CD14-positive monocyte (primary cell): ENCODE results near the gene ZKSCAN4. TPM values are rescaled to one million over a fixed set of nuclear protein-coding genes. Genes with fewer than 3 reads are reported as not detected.

Experiments
- DNase-seq, 3 donors: peaks; one replicate each; pipeline ENCODE4 v3.0.0-alpha.2; 2011 to 2022
- H2AFZ ChIP-seq: 2 replicates; pipeline ENCODE4 v1.6.0; 2012; ENCODE audit warnings: mild to moderate bottlenecking, low read depth, low read length, inconsistent platforms; ENCODE audit not compliant: insufficient read depth, poor library complexity, severe bottlenecking
- H3K27ac ChIP-seq, 2 donors: 1 replicate in 1 of 2; 2 replicates in 1 of 2; pipeline ENCODE4 v1.5.1; 2012 to 2013; ENCODE audit warnings: low read length in 2 of 2, control low read depth in 1 of 2, inconsistent platforms in 1 of 2, low read depth in 1 of 2, mild to moderate bottlenecking in 1 of 2
- H3K27me3 ChIP-seq, 2 donors: one replicate each; pipeline versions ENCODE4 v1.6.0 to v1.6.1; 2011 to 2013; ENCODE audit warnings: low read length in 2 of 2; ENCODE audit not compliant: control insufficient read depth in 2 of 2, insufficient read depth in 2 of 2
- H3K36me3 ChIP-seq, 2 donors: replicated peaks in 1 of 2; 1 replicate in 1 of 2; 2 replicates in 1 of 2; pipeline versions ENCODE4 v1.5.1 to v1.6.1; 2012 to 2013; ENCODE audit warnings: low read length in 2 of 2, control low read depth in 1 of 2, inconsistent platforms in 1 of 2, mild to moderate bottlenecking in 1 of 2; ENCODE audit not compliant: insufficient read depth in 2 of 2, control insufficient read depth in 1 of 2
- H3K4me1 ChIP-seq, 2 donors: 1 replicate in 1 of 2; 2 replicates in 1 of 2; pipeline versions ENCODE4 v1.5.1 to v1.6.1; 2012 to 2013; ENCODE audit warnings: low read length in 2 of 2, control low read depth in 1 of 2, inconsistent platforms in 1 of 2, mild to moderate bottlenecking in 1 of 2, moderate library complexity in 1 of 2; ENCODE audit not compliant: insufficient read depth in 2 of 2, control insufficient read depth in 1 of 2
- H3K4me2 ChIP-seq: replicated peaks from 2 replicates; pipeline ENCODE3; 2012; ENCODE audit warnings: low read length, moderate library complexity, mild to moderate bottlenecking; ENCODE audit not compliant: poor library complexity, severe bottlenecking; ENCODE audit errors: extremely low read depth
- H3K4me3 ChIP-seq, 3 experiments: fragments of 200-600 bp in 1 of 3; sonication (generic) in 1 of 3; replicated peaks in 1 of 3; 1 replicate in 2 of 3; 2 replicates in 1 of 3; pipeline ENCODE4 v1.5.1; 2011 to 2013; ENCODE audit warnings: low read length in 3 of 3, mild to moderate bottlenecking in 3 of 3, control low read depth in 2 of 3, low read depth in 2 of 3, inconsistent platforms in 1 of 3, moderate library complexity in 1 of 3
- H3K79me2 ChIP-seq: 2 replicates; pipeline ENCODE4 v1.6.0; 2012; ENCODE audit warnings: mild to moderate bottlenecking, control low read depth, inconsistent platforms, low read length, moderate library complexity; ENCODE audit not compliant: insufficient read depth
- H3K9ac ChIP-seq: 2 replicates; pipeline ENCODE4 v1.6.0; 2017; ENCODE audit warnings: low read length, mild to moderate bottlenecking; ENCODE audit not compliant: insufficient read depth, poor library complexity, severe bottlenecking
- H3K9me3 ChIP-seq, 2 donors: replicated peaks in 1 of 2; 1 replicate in 1 of 2; 2 replicates in 1 of 2; pipeline versions ENCODE4 v1.5.1 to v1.6.1; 2012 to 2013; ENCODE audit warnings: low read length in 2 of 2, control low read depth in 1 of 2; ENCODE audit not compliant: control insufficient read depth in 1 of 2, insufficient read depth in 1 of 2
- H4K20me1 ChIP-seq: 2 replicates; pipeline ENCODE4 v1.6.0; 2012; ENCODE audit warnings: mild to moderate bottlenecking, low read length, control low read depth, moderate library complexity; ENCODE audit not compliant: insufficient read depth
- H3K27ac Mint-ChIP-seq, 7 donors: one replicate each; pipeline ENCODE4 v1.8.0; 2020; ENCODE audit warnings: mild to moderate bottlenecking in 7 of 7, mixed read lengths in 7 of 7, moderate library complexity in 6 of 7, inconsistent platforms in 2 of 7
- H3K27me3 Mint-ChIP-seq, 3 donors: one replicate each; pipeline ENCODE4 v1.8.0; 2021 to 2022; ENCODE audit warnings: low read depth in 3 of 3, mild to moderate bottlenecking in 3 of 3, mixed read lengths in 3 of 3, moderate library complexity in 3 of 3, inconsistent platforms in 1 of 3
- H3K36me3 Mint-ChIP-seq, 2 donors: one replicate each; pipeline ENCODE4 v1.8.0; 2020; ENCODE audit warnings: mixed read lengths in 2 of 2, inconsistent platforms in 1 of 2, mild to moderate bottlenecking in 1 of 2
- H3K4me1 Mint-ChIP-seq: one replicate; pipeline ENCODE4 v1.8.0; 2020; ENCODE audit warnings: mild to moderate bottlenecking, mixed read lengths
- H3K4me3 Mint-ChIP-seq, 2 donors: one replicate each; pipeline ENCODE4 v1.8.0; 2020; ENCODE audit warnings: mild to moderate bottlenecking in 2 of 2, mixed read lengths in 2 of 2, moderate library complexity in 1 of 2
- H3K9me3 Mint-ChIP-seq, 7 donors: one replicate each; pipeline ENCODE4 v1.8.0; 2020 to 2022; ENCODE audit warnings: mixed read lengths in 7 of 7, mild to moderate bottlenecking in 6 of 7, moderate library complexity in 6 of 7, inconsistent platforms in 2 of 7
- CTCF ChIP-seq: fragments of 200-600 bp; IDR thresholded peaks from one replicate; pipeline ENCODE4 v1.8.0; 2022; ENCODE audit warnings: antibody characterized with exemption, mild to moderate bottlenecking
- WGBS: methylation state at CpG from one replicate; pipeline ENCODE4 v1.1.5; 2013; ENCODE audit warnings: missing lambda C conversion rate; ENCODE audit not compliant: insufficient coverage; 5-methylcytosine and 5-hydroxymethylcytosine counted together
- intact Hi-C, 2 donors: fragments of 100-400 bp; cut with micrococcal nuclease; formaldehyde crosslinking; loops; one replicate each; pipeline versions ENCODE4 v1.15.0 to v1.15.1; 2023
- polyA plus RNA-seq, 3 donors: library from polyadenylated mRNA; depleted of rRNA in 1 of 3; unstranded in 2 of 3; stranded (reverse) in 1 of 3; fragments of 300-500 nt in 2 of 3; fragments of >200 nt in 1 of 3; fragmentation: Illumina TruSeq in 2 of 3; gene quantifications; 1 replicate in 2 of 3; 2 replicates in 1 of 3; pipeline ENCODE4 v1.2.3, GENCODE V29; 2012 to 2021

Gene ZKSCAN4
- polyA plus RNA-seq, 3 donors, result 1.5 to 2.0 (median 1.6) TPM

- Histone ChIP-seq H3K36me3 (no peaks in the 10 kb centered on the region), H3K27ac (no peak overlapping the region), H3K4me3 (peak overlapping the region in 1 of 3 experiments; percentile 45), H3K9ac (no peak overlapping the region), H4K20me1 (no peaks in the 10 kb centered on the region), H2AFZ (peak overlapping the region; percentile 51), H3K79me2 (no peaks in the 10 kb centered on the region), H3K27me3 (peaks cover 80 to 93% of the 10 kb centered on the region in 2 donors), H3K4me1 (peaks cover 19 to 28% of the 10 kb centered on the region in 2 donors), H3K4me2 (peak overlapping the region; percentile 43), H3K9me3 (peaks cover 3 to 37% of the 10 kb centered on the region in 2 donors)
- intact Hi-C loops, result loop anchor here in 1 of 2 donors (10.0 kb wide), 1 partner anchor 67 kb away; the partner anchor contains the start of gene ZKSCAN8
- no peak for TF ChIP-seq CTCF
- Mint-ChIP-seq H3K9me3 (peaks cover 3 to 40% (median 27%) of the 10 kb centered on the region in 7 donors), H3K4me1 (peaks cover 45% of the 10 kb centered on the region), H3K4me3 (peak overlapping the region; percentile 60 to 84), H3K36me3 (peaks cover 0 to 13% of the 10 kb centered on the region in 2 donors), H3K27me3 (peaks cover 83 to 87% (median 86%) of the 10 kb centered on the region in 3 donors), H3K27ac (no peak overlapping the region)
- no peak for DNase-seq
- 5% methylated on average over 13 of the region's 16 CpGs for WGBS
Measured at GRCh38 chr6:28211840-28212509, 40.1 kb downstream of the ZKSCAN4 start.

GRCh38 chr6:28209753-28210535 is 42.1 kb downstream of the ZKSCAN4 start:
- 33% methylated on average over 2 of the region's 7 CpGs for WGBS
- Mint-ChIP-seq H3K4me1 (peaks cover 35% of the 10 kb centered on the region), H3K36me3 (peaks cover 0 to 15% of the 10 kb centered on the region in 2 donors), H3K27me3 (peaks cover 88 to 90% (median 89%) of the 10 kb centered on the region in 3 donors), H3K27ac (peak overlapping the region in 1 of 7 donors; percentile 26), H3K4me3 (peak overlapping the region in 1 of 2 donors; percentile 84), H3K9me3 (peaks cover 2 to 42% (median 27%) of the 10 kb centered on the region in 7 donors)
- no peak overlapping the region for H3K27ac ChIP-seq
- peaks cover 19 to 29% of the 10 kb centered on the region in 2 donors for H3K4me1 ChIP-seq
- H3K9me3 ChIP-seq, result peaks cover 0 to 43% of the 10 kb centered on the region in 2 donors
- no peak overlapping the region for H3K9ac ChIP-seq
- H3K36me3 ChIP-seq, result no peaks in the 10 kb centered on the region
- H3K4me2 ChIP-seq, result no peak overlapping the region
- H4K20me1 ChIP-seq, result no peaks in the 10 kb centered on the region
- H3K4me3 ChIP-seq, result no peak overlapping the region
- H2AFZ ChIP-seq, result no peak overlapping the region
- no peak for DNase-seq
- intact Hi-C loops, result loop anchor here in 1 of 2 donors (10.0 kb wide), 1 partner anchor 65 kb away; the partner anchor contains the start of gene ZKSCAN8
- peaks cover 94 to 100% of the 10 kb centered on the region in 2 donors for H3K27me3 ChIP-seq
- no peaks in the 10 kb centered on the region for H3K79me2 ChIP-seq
- no peak for TF ChIP-seq CTCF
